Ramos (cell line): ENCODE measurements around the gene NEURL3.
"Not testable (repeated sequence)": the region's sequence is repeated elsewhere in the genome, so short reads cannot be mapped to it uniquely, and the experiment has no call there.

ENCODE experiments used
- in situ Hi-C: fragments of 300-500 bp; cut with MboI; formaldehyde crosslinking; loops from one replicate; pipeline ENCODE4 v1.14.3; 2022; ENCODE audit warnings: low sequenced_read_pairs; ENCODE audit not compliant: unreplicated experiment

NEURL3 gene

GRCh38 chr2:96493072-96493471 is 12.1 kb downstream of the NEURL3 start:
- in situ Hi-C loops, result no loop called here

- in situ Hi-C loops, result no loop called here
Measured at GRCh38 chr2:96491860-96492497, 13.2 kb downstream of the NEURL3 start.

- in situ Hi-C loops, result no loop called here
Measured at GRCh38 chr2:96489663-96490062, 15.5 kb downstream of the NEURL3 start.

GRCh38 chr2:96489261-96489660 is 15.9 kb downstream of the NEURL3 start:
- in situ Hi-C loops, result no loop called here

- in situ Hi-C loops, result no loop called here
Measured at GRCh38 chr2:96486696-96487095, 18.5 kb downstream of the NEURL3 start.

- in situ Hi-C loops, result no loop called here
Measured at GRCh38 chr2:96485751-96486651, 19.2 kb downstream of the NEURL3 start.

GRCh38 chr2:96485350-96485749 is 19.8 kb downstream of the NEURL3 start:
- in situ Hi-C loops, result no loop called here

- in situ Hi-C loops, result no loop called here
Measured at GRCh38 chr2:96484091-96484490, 21.1 kb downstream of the NEURL3 start.

GRCh38 chr2:96477458-96477857 is 27.7 kb downstream of the NEURL3 start:
- in situ Hi-C loops, result no loop called here

- in situ Hi-C loops, result no loop called here
Measured at GRCh38 chr2:96471772-96472171, 33.4 kb downstream of the NEURL3 start.

- in situ Hi-C loops, result no loop called here
Measured at GRCh38 chr2:96470636-96471035, 34.5 kb downstream of the NEURL3 start.

- in situ Hi-C loops, result no loop called here
Measured at GRCh38 chr2:96470109-96470508, 35.0 kb downstream of the NEURL3 start.

GRCh38 chr2:96468904-96469303 is 36.3 kb downstream of the NEURL3 start:
- in situ Hi-C loops, result no loop called here

- in situ Hi-C loops, result no loop called here
Measured at GRCh38 chr2:96464651-96465050, 40.5 kb downstream of the NEURL3 start.

GRCh38 chr2:96464061-96464460 is 41.1 kb downstream of the NEURL3 start:
- in situ Hi-C loops, result no loop called here

GRCh38 chr2:96463119-96463518 is 42.0 kb downstream of the NEURL3 start:
- in situ Hi-C loops, result no loop called here

- in situ Hi-C loops, result not testable (repeated sequence)
Measured at GRCh38 chr2:96461616-96462015, 43.5 kb downstream of the NEURL3 start.

GRCh38 chr2:96452053-96452452 is 53.1 kb downstream of the NEURL3 start:
- in situ Hi-C loops, result no loop called here

- in situ Hi-C loops, result no loop called here
Measured at GRCh38 chr2:96449637-96450036, 55.5 kb downstream of the NEURL3 start.

- in situ Hi-C loops, result no loop called here
Measured at GRCh38 chr2:96449174-96449573, 56.0 kb downstream of the NEURL3 start.

GRCh38 chr2:96447726-96448125 is 57.4 kb downstream of the NEURL3 start:
- in situ Hi-C loops, result no loop called here
